Lung (tissue), 12 donors: ENCODE measurements around the gene TRIM41. TPM values are rescaled to one million over a fixed set of nuclear protein-coding genes. Genes with fewer than 3 reads are reported as not detected.

Experiments used
- ATAC-seq: fragments of 200-7000 bp; cut with Tn5 transposase; one replicate; pipeline ENCODE4 v1.9.1; 2020; ENCODE audit warnings: moderate number of reproducible peaks; ENCODE audit not compliant: insufficient read depth, low FRiP score
- DNase-seq, 3 donors: peaks; one replicate each; pipeline ENCODE4 v3.0.0-alpha.2; 2013 to 2017
- H3K27ac ChIP-seq, 2 donors: one replicate each; pipeline ENCODE4 v1.5.1; 2013; ENCODE audit warnings: mild to moderate bottlenecking in 2 of 2, moderate library complexity in 2 of 2, control low read depth in 1 of 2, inconsistent platforms in 1 of 2, low read depth in 1 of 2, low read length in 1 of 2
- H3K27me3 ChIP-seq, 3 donors: one replicate each; pipeline ENCODE4 v1.5.1; 2013; ENCODE audit warnings: low read length in 2 of 3; ENCODE audit not compliant: control insufficient read depth in 3 of 3, insufficient read depth in 3 of 3
- H3K36me3 ChIP-seq, 4 donors: one replicate each; pipeline ENCODE4 v1.5.1; 2013; ENCODE audit warnings: low read length in 4 of 4, mild to moderate bottlenecking in 1 of 4, moderate library complexity in 1 of 4; ENCODE audit not compliant: control insufficient read depth in 4 of 4, insufficient read depth in 4 of 4
- H3K4me1 ChIP-seq, 5 donors: one replicate each; pipeline ENCODE4 v1.5.1; 2013; ENCODE audit warnings: low read length in 5 of 5, mild to moderate bottlenecking in 2 of 5, moderate library complexity in 1 of 5; ENCODE audit not compliant: control insufficient read depth in 5 of 5, insufficient read depth in 5 of 5
- H3K4me3 ChIP-seq: one replicate; pipeline ENCODE4 v1.5.1; 2013; ENCODE audit warnings: mild to moderate bottlenecking, control low read depth, moderate library complexity
- H3K9ac ChIP-seq, 2 donors: one replicate each; pipeline ENCODE4 v1.5.1; 2013; ENCODE audit warnings: low read length in 2 of 2, control low read depth in 1 of 2; ENCODE audit not compliant: insufficient read depth in 1 of 2
- H3K9me3 ChIP-seq, 4 donors: one replicate each; pipeline ENCODE4 v1.5.1; 2013; ENCODE audit warnings: low read length in 3 of 4, mild to moderate bottlenecking in 1 of 4, moderate library complexity in 1 of 4; ENCODE audit not compliant: control insufficient read depth in 4 of 4, insufficient read depth in 3 of 4
- CTCF ChIP-seq: IDR thresholded peaks from 2 replicates; pipeline ENCODE4 v1.5.1; 2012; ENCODE audit warnings: mild to moderate bottlenecking; ENCODE audit errors: control extremely low read depth, extremely low read depth
- WGBS, 2 donors: extraction: QIAGEN DNeasy Blood & Tissue Kit; methylation state at CpG; one replicate each; pipeline ENCODE4 v1.1.7; 2013; 5-methylcytosine and 5-hydroxymethylcytosine counted together
- polyA plus RNA-seq, 2 donors: library from polyadenylated mRNA; stranded (reverse); fragments of 200-250 nt; gene quantifications; one replicate each; pipeline ENCODE4 v1.2.1, GENCODE V29; 2013
- total RNA-seq, 2 donors: library from RNA; depleted of rRNA in 1 of 2; stranded (reverse); fragments of >200 nt in 1 of 2; gene quantifications; one replicate each; pipeline ENCODE4 v1.2.1, GENCODE V29; 2014 to 2021
- donor health status: control.
- donor health status: control.
- donor health status: Bipolar disorder and iron deficiency.
- donor health status: healthy.
- donor health status: DM: yes; HTN: yes; CAD: no.

Gene TRIM41
- total and polyA plus RNA-seq, 4 donors, result 13.1 to 38.6 (median 22.2) TPM

- peaks cover 0 to 18% (median 10%) of the 10 kb centered on the region in 5 donors for H3K4me1 ChIP-seq
- H3K9me3 ChIP-seq, result no peaks in the 10 kb centered on the region
- DNase-seq, result no peak
- peak overlapping the region; percentile 74 for H3K4me3 ChIP-seq
- WGBS, 2 donors, result 60 to 71% methylated on average over 21 to 22 of the region's 22 CpGs
- H3K9ac ChIP-seq, result peak overlapping the region; percentile 68 to 82
- peak overlapping the region in 1 of 2 donors; percentile 95 for H3K27ac ChIP-seq
- H3K36me3 ChIP-seq, result peaks cover 0 to 8% (median 2%) of the 10 kb centered on the region in 4 donors
- H3K27me3 ChIP-seq, result peaks cover 0 to 9% (median 7%) of the 10 kb centered on the region in 3 donors
- no peak for ATAC-seq
- no peak for TF ChIP-seq CTCF
Measured at GRCh38 chr5:181224390-181225229, 1.5 kb downstream of the TRIM41 start.

GRCh38 chr5:181229996-181230395 lies 6.9 kb downstream of the TRIM41 start:
- Histone ChIP-seq H3K9ac (no peak overlapping the region), H3K36me3 (peaks cover 6 to 37% (median 27%) of the 10 kb centered on the region in 4 donors), H3K27me3 (no peaks in the 10 kb centered on the region), H3K4me3 (no peak overlapping the region), H3K4me1 (peaks cover 0 to 7% (median 0%) of the 10 kb centered on the region in 5 donors), H3K9me3 (no peaks in the 10 kb centered on the region), H3K27ac (no peak overlapping the region)
- 87 to 91% methylated on average over 13 of the region's 13 CpGs for WGBS, 2 donors
- DNase-seq (no peak), ATAC-seq (no peak)
- no peak for TF ChIP-seq CTCF

- Histone ChIP-seq H3K36me3 (peaks cover 8 to 43% (median 31%) of the 10 kb centered on the region in 4 donors), H3K4me1 (peaks cover 0 to 1% (median 0%) of the 10 kb centered on the region in 5 donors), H3K9ac (no peak overlapping the region), H3K4me3 (no peak overlapping the region), H3K27ac (no peak overlapping the region), H3K27me3 (no peaks in the 10 kb centered on the region), H3K9me3 (no peaks in the 10 kb centered on the region)
- WGBS, 2 donors, result 84 to 87% methylated on average over 6 of the region's 6 CpGs
- ATAC-seq, result no peak
- no peak for DNase-seq
- no peak for TF ChIP-seq CTCF
Measured at GRCh38 chr5:181230551-181230950, 7.5 kb downstream of the TRIM41 start.
